Epithelial cell of proximal tubule (primary cell): ENCODE measurements around the gene MSGN1. TPM values are rescaled to one million over a fixed set of nuclear protein-coding genes. Genes with fewer than 3 reads are reported as not detected.

Source experiments
- DNase-seq: peaks from one replicate; pipeline ENCODE4 v3.0.0-alpha.2; 2011; ENCODE audit warnings: low read depth
- H3K4me3 ChIP-seq: 2 replicates; pipeline ENCODE4 v1.5.1; 2011; ENCODE audit warnings: low read depth, mild to moderate bottlenecking, low read length
- total RNA-seq: library from RNA; depleted of rRNA; stranded (reverse); fragments of >200 nt; gene quantifications from 2 replicates; pipeline ENCODE4 v1.2.3, GENCODE V29; 2015
- TF ChIP-seq, protein P1 (sequence below): conservative IDR thresholded peaks from 2 replicates; pipeline ENCODE4 v1.5.1; 2012; ENCODE audit warnings: low read depth, mild to moderate bottlenecking, low read length

MSGN1 gene, protein sequence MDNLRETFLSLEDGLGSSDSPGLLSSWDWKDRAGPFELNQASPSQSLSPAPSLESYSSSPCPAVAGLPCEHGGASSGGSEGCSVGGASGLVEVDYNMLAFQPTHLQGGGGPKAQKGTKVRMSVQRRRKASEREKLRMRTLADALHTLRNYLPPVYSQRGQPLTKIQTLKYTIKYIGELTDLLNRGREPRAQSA
- not detected in 2 replicates for total RNA-seq

DNA sequence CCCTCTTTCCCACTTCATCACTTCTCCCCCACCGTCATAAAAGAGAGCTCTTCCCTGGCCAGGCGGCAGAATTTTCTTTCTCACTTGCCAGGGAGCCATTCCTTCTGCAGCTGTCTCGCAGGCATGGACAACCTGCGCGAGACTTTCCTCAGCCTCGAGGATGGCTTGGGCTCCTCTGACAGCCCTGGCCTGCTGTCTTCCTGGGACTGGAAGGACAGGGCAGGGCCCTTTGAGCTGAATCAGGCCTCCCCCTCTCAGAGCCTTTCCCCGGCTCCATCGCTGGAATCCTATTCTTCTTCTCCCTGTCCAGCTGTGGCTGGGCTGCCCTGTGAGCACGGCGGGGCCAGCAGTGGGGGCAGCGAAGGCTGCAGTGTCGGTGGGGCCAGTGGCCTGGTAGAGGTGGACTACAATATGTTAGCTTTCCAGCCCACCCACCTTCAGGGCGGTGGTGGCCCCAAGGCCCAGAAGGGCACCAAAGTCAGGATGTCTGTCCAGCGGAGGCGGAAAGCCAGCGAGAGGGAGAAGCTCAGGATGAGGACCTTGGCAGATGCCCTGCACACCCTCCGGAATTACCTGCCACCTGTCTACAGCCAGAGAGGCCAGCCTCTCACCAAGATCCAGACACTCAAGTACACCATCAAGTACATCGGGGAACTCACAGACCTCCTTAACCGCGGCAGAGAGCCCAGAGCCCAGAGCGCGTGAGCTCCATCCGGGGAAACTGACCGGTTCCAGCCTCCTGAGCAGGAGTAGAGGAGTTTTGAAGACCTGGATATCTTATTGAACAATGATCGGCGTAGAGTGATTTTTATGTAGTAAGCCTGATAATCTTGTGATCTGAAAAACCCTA is at the start of gene MSGN1:
TSS of gene MSGN1 (plus strand) at position 65 of the 850 bp plus-strand sequence. CDS start at position 124, 59 bp downstream.
- no peak within 1 kb of the TSS for H3K4me3 ChIP-seq
- no peak for DNase-seq
- TF ChIP-seq, protein P1, sequence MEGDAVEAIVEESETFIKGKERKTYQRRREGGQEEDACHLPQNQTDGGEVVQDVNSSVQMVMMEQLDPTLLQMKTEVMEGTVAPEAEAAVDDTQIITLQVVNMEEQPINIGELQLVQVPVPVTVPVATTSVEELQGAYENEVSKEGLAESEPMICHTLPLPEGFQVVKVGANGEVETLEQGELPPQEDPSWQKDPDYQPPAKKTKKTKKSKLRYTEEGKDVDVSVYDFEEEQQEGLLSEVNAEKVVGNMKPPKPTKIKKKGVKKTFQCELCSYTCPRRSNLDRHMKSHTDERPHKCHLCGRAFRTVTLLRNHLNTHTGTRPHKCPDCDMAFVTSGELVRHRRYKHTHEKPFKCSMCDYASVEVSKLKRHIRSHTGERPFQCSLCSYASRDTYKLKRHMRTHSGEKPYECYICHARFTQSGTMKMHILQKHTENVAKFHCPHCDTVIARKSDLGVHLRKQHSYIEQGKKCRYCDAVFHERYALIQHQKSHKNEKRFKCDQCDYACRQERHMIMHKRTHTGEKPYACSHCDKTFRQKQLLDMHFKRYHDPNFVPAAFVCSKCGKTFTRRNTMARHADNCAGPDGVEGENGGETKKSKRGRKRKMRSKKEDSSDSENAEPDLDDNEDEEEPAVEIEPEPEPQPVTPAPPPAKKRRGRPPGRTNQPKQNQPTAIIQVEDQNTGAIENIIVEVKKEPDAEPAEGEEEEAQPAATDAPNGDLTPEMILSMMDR = no peak

DNA sequence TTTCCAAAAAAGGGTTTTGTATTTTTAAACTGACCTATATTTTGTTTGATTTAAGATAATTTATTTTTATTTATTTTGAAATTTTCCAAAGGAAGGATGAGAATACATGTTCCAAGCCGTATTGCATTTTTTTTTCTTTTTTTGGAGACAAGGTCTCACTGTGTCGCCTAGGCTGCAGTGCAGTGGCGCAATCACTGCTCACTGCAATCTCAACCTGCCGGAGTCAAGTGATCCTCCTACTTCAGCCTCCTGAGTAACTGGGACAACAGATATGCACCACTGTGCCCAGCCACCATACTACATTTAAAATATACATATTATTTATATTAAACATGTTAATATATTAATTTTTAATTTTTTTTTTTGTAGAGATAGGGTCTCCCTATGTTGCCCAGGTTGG is 47.4 kb upstream of the MSGN1 start:
- DNase-seq = no peak
- H3K4me3 ChIP-seq = no peak overlapping the region
- TF ChIP-seq, protein P1 = no peak

DNA sequence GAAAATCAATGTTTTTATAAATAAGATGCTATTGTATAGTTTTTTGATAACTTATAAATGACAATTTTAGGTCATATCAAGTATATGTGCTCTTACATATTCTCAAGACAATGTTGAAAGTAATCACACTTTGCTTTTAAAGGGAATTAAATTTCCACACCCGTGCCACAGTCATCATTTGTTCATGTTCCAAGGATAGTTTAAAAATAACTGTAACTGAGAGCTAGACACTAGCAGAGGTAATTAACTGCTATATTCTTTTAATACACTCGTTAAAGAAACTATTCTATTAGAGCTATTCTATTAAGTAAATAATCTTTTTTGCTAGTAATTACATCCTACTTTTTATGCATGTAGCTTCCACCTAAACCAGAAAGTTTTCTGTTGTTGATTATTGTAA is 44.3 kb upstream of the MSGN1 start:
- H3K4me3 ChIP-seq = no peak overlapping the region
- TF ChIP-seq, protein P1 = no peak
- DNase-seq = no peak

DNA sequence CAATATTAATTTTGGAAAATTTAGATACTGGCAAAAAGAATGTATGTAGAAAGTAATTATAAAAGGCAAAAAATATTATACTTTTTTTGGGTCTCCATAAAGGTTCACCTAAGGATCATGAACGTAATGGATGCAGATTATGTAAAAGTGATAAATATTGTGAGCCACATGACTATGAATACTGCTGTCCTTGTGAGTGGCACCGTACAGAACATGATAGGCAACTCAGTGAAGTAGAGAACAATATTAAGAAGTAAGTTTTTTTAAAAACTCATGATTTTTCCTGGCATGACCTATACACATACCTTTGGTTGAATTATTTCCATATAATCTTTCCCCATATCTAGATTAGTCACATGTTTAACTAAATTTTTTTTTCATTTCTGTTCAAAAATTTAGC is 43.7 kb upstream of the MSGN1 start:
- H3K4me3 ChIP-seq = no peak overlapping the region
- TF ChIP-seq, protein P1 = no peak
- no peak for DNase-seq

DNA sequence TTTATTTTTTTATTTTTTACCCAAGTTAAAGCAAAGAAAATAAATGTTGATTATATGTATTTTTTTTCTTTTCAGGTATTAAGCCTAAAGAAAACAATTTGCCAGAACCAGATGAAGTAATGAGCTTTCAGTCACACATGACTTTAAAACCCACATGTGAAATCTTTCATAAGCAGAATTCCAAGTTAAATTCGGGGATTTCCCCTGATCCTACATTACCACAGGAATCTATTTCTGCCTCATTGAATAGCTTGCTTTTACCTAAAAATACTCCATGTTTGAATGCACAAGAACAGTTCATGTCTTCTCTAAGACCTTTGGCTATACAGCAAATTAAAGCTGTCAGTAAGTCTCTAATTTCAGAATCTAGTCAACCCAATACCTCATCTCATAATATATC is 35.7 kb upstream of the MSGN1 start:
- TF ChIP-seq, protein P1 = no peak
- DNase-seq = no peak
- no peak overlapping the region for H3K4me3 ChIP-seq

DNA sequence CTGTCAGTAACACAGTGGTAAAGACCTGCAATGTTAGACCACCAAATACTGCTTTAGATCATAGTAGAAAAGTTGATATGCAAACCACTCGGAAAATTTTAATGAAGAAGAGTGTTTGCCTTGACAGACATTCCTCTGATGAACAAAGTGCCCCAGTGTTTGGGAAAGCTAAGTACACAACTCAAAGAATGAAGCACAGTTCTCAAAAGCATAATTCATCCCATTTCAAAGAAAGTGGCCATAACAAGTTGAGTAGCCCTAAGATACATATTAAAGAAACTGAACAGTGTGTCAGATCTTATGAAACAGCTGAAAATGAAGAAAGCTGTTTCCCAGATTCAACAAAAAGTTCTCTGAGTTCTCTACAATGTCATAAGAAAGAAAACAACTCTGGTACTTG is 34.8 kb upstream of the MSGN1 start:
- H3K4me3 ChIP-seq = no peak overlapping the region
- DNase-seq = no peak
- TF ChIP-seq, protein P1 = no peak
